Activated CD4-positive, alpha-beta T cell treated with anti-CD3 and anti-CD28 coated beads for 36 hours (primary cell): Measurements from ENCODE around the gene USP38. TPM values are rescaled to one million over a fixed set of nuclear protein-coding genes. Genes with fewer than 3 reads are reported as not detected.
"Not testable (repeated sequence)": the region's sequence is repeated elsewhere in the genome, so short reads cannot be mapped to it uniquely, and the experiment has no call there.

ENCODE experiments used
- ATAC-seq: fragments of 200-7000 bp; cut with Tn5 transposase; one replicate; pipeline ENCODE4 v1.10.0; 2021; ENCODE audit warnings: mild to moderate bottlenecking, moderate library complexity
- CTCF ChIA-PET: fragments of 350-600 bp; sonication (Branson Sonifier 250); formaldehyde crosslinking; loops from one replicate; lab custom pipeline; 2021; ENCODE audit warnings: antibody characterized with exemption; lab: Charles Lee
- POLR2A ChIA-PET: fragments of 350-600 bp; sonication (Branson Sonifier 250); formaldehyde crosslinking; loops from one replicate; lab custom pipeline; 2021; ENCODE audit warnings: antibody characterized with exemption, inconsistent platforms; lab: Charles Lee
- DNase-seq: peaks from one replicate; pipeline ENCODE4 v3.0.0-alpha.2; 2020
- H3K27ac Mint-ChIP-seq: one replicate; pipeline ENCODE4 v1.8.0; 2021; ENCODE audit warnings: mixed read lengths
- H3K27me3 Mint-ChIP-seq: one replicate; pipeline ENCODE4 v1.8.0; 2021; ENCODE audit warnings: mixed read lengths
- H3K36me3 Mint-ChIP-seq: one replicate; pipeline ENCODE4 v1.8.0; 2021; ENCODE audit warnings: low read depth, mixed read lengths
- H3K4me1 Mint-ChIP-seq: one replicate; pipeline ENCODE4 v1.8.0; 2021; ENCODE audit warnings: mixed read lengths
- H3K4me3 Mint-ChIP-seq: one replicate; pipeline ENCODE4 v1.8.0; 2021; ENCODE audit warnings: mild to moderate bottlenecking, moderate library complexity, mixed read lengths
- H3K9me3 Mint-ChIP-seq: one replicate; pipeline ENCODE4 v1.8.0; 2021; ENCODE audit warnings: low read depth, mixed read lengths
- intact Hi-C, 2 experiments: fragments of 100-400 bp; cut with DNase I in 1 of 2; cut with micrococcal nuclease in 1 of 2; formaldehyde crosslinking; loops; one replicate each; pipeline versions ENCODE4 v1.14.2 to v1.15.1; 2022 to 2024; cut with DNase I, micrococcal nuclease
- total RNA-seq, 2 experiments: library from RNA; stranded (reverse); gene quantifications; one replicate each; pipeline ENCODE4 v1.2.3, GENCODE V29; 2021

Gene USP38
- total RNA-seq, 2 experiments from 2014 or later, result 17.4 to 20.0 TPM

- POLR2A ChIA-PET, result no interaction called here
- no peak overlapping the region for H3K27ac Mint-ChIP-seq
- H3K4me3 Mint-ChIP-seq, result no peak overlapping the region
These were observed 78.1 kb downstream of the USP38 start for GRCh38 chr4:143262838-143263237.

GRCh38 chr4:143267690-143268089, 83.0 kb downstream of the USP38 start:
- ATAC-seq, POLR2A ChIA-PET, H3K36me3 Mint-ChIP-seq, H3K4me1 Mint-ChIP-seq, DNase-seq, CTCF ChIA-PET, intact Hi-C loops, H3K9me3 Mint-ChIP-seq, H3K27ac Mint-ChIP-seq, H3K27me3 Mint-ChIP-seq, H3K4me3 Mint-ChIP-seq: not testable (repeated sequence)

More at GRCh38 chr4:143262838-143263237, 78.1 kb downstream of the USP38 start:
- H3K36me3 Mint-ChIP-seq, result no peaks in the 10 kb centered on the region
- no peaks in the 10 kb centered on the region for H3K27me3 Mint-ChIP-seq
- intact Hi-C loops, result no loop called here
- peaks cover 6% of the 10 kb centered on the region for H3K9me3 Mint-ChIP-seq
- no peak for DNase-seq
- CTCF ChIA-PET, result interaction anchor here (0.7 kb wide), 1 partner anchor 1873 kb away, joined by 4 read pairs; no protein-coding TSS in a partner anchor
- ATAC-seq, result no peak
- no peaks in the 10 kb centered on the region for H3K4me1 Mint-ChIP-seq

- ChIA-PET CTCF (no interaction called here), POLR2A (no interaction called here)
- H3K36me3 Mint-ChIP-seq, result no peaks in the 10 kb centered on the region
- peaks cover 9% of the 10 kb centered on the region for H3K9me3 Mint-ChIP-seq
- no peak overlapping the region for H3K4me3 Mint-ChIP-seq
- no peaks in the 10 kb centered on the region for H3K4me1 Mint-ChIP-seq
- intact Hi-C loops, result no loop called here
- peaks cover 2% of the 10 kb centered on the region for H3K27me3 Mint-ChIP-seq
- no peak for ATAC-seq
- DNase-seq, result no peak
- no peak overlapping the region for H3K27ac Mint-ChIP-seq
These were observed 85.6 kb downstream of the USP38 start for GRCh38 chr4:143270256-143270838.

Other genes with a start within 250 kb of the USP38 start
- gene GAB1, start 152.0 kb downstream of the USP38 start, total RNA-seq, result under 1 TPM; 0.35 to 0.48 TPM